Neural progenitor cell (in vitro differentiated cells): ENCODE data around the gene HUS1.

Experiments
- EZH2 ChIP-seq: fragments of 200-600 bp; sonication (generic); IDR thresholded peaks from 2 replicates; pipeline ENCODE4 v1.6.1; 2017; ENCODE audit warnings: antibody characterized with exemption, mild to moderate bottlenecking, moderate library complexity
- TF ChIP-seq, protein P1 (sequence below): fragments of 200-600 bp; sonication (generic); IDR thresholded peaks from 2 replicates; pipeline ENCODE4 v1.5.1; 2017; ENCODE audit warnings: antibody characterized with exemption, mild to moderate bottlenecking

DNA sequence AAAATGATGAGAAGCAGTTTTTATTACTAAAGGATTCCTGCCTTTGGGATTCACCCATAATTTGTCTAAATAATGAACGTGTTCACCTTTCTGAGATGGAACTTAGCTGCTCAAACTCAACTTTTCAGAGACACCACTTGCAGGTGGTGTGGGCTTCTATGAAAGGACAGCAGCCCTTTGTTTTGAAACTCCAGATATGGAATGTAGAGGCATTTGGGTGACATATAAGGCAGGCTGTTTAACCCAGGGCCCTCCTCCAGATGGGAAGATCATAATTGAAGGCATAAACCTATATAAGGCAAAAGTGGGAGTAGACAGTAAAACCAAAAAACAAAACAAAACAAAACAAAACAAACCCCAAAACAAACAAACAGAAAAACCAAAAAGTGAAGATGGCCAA lies 11.9 kb upstream of the HUS1 start:
- TF ChIP-seq, protein P1, sequence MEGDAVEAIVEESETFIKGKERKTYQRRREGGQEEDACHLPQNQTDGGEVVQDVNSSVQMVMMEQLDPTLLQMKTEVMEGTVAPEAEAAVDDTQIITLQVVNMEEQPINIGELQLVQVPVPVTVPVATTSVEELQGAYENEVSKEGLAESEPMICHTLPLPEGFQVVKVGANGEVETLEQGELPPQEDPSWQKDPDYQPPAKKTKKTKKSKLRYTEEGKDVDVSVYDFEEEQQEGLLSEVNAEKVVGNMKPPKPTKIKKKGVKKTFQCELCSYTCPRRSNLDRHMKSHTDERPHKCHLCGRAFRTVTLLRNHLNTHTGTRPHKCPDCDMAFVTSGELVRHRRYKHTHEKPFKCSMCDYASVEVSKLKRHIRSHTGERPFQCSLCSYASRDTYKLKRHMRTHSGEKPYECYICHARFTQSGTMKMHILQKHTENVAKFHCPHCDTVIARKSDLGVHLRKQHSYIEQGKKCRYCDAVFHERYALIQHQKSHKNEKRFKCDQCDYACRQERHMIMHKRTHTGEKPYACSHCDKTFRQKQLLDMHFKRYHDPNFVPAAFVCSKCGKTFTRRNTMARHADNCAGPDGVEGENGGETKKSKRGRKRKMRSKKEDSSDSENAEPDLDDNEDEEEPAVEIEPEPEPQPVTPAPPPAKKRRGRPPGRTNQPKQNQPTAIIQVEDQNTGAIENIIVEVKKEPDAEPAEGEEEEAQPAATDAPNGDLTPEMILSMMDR = no peak
- TF ChIP-seq EZH2 = no peak
